Ishikawa (cell line): Measurements from ENCODE around the gene FXYD3.

Experiments
- CEBPB ChIP-seq: IDR thresholded peaks from 2 replicates; pipeline ENCODE4 v1.6.1; 2012
- CREB1 ChIP-seq: IDR thresholded peaks from 2 replicates; pipeline ENCODE4 v1.6.1; 2012; ENCODE audit warnings: low read depth
- EGR1 ChIP-seq: IDR thresholded peaks from 2 replicates; pipeline ENCODE4 v1.6.1; 2012
- EP300 ChIP-seq: IDR thresholded peaks from 2 replicates; pipeline ENCODE4 v1.6.1; 2012; ENCODE audit warnings: borderline replicate concordance
- FOXM1 ChIP-seq: IDR thresholded peaks from 2 replicates; pipeline ENCODE4 v1.6.1; 2012; ENCODE audit warnings: low read depth, borderline replicate concordance
- MAX ChIP-seq: IDR thresholded peaks from 2 replicates; pipeline ENCODE4 v1.6.1; 2012
- NFIC ChIP-seq: IDR thresholded peaks from 2 replicates; pipeline ENCODE4 v1.6.1; 2012
- RAD21 ChIP-seq: IDR thresholded peaks from 2 replicates; pipeline ENCODE4 v1.6.1; 2012; ENCODE audit warnings: low read depth
- TAF1 ChIP-seq: IDR thresholded peaks from 2 replicates; pipeline ENCODE4 v1.6.1; 2012; ENCODE audit warnings: low read depth, mild to moderate bottlenecking
- TCF12 ChIP-seq: IDR thresholded peaks from 2 replicates; pipeline ENCODE4 v1.6.1; 2012; ENCODE audit warnings: low read depth
- TEAD4 ChIP-seq: IDR thresholded peaks from 2 replicates; pipeline ENCODE4 v1.6.1; 2012
- USF1 ChIP-seq: IDR thresholded peaks from 2 replicates; pipeline ENCODE4 v1.6.1; 2012
- YY1 ChIP-seq: IDR thresholded peaks from 2 replicates; pipeline ENCODE4 v1.6.1; 2012; ENCODE audit warnings: low read depth
- ZBTB7A ChIP-seq: IDR thresholded peaks from 2 replicates; pipeline ENCODE4 v1.6.1; 2012; ENCODE audit warnings: low read depth
- TF ChIP-seq, protein P1 (sequence below): IDR thresholded peaks from 2 replicates; pipeline ENCODE4 v1.6.1; 2012; ENCODE audit warnings: low read depth, mild to moderate bottlenecking

The FXYD3 gene

DNA sequence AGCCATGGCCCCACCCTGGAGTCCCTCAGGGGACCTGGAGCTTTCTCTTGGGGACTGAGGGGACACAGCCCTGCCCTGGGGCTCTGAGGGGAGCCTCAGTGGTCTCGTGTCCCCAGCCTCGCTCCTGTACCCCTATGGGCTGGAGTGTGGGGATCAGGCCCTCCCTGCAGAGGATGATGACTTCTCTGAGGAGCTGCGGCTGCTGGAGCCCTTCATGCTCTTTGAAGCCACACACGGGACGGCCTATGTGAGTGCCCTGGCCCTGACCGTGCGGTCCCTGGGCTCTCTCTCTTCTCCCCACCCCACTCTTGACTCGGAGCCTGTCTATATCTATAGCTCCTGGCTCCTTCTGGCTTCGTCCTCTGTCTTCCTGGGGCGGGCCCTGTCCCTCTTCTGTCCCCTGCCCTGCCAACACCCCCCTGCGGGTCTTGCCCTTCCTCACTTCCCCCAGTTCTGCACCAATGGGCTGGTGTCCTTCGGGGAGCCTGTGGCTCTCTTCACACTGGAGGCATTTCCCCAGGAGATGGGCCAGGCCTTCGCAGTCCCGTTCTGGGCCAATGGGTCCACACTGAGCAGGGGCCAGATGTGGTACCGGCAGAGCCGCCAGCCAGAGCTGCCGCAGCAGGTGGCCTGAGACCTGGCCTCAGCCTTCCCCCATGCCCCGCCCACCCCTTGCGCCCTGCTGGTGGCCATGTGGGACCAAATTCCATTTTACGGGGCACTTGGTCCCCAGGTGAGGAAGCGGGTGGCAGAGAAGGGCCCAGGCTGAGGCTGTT lies 41.0 kb upstream of the FXYD3 start:
- TF ChIP-seq, protein P1, sequence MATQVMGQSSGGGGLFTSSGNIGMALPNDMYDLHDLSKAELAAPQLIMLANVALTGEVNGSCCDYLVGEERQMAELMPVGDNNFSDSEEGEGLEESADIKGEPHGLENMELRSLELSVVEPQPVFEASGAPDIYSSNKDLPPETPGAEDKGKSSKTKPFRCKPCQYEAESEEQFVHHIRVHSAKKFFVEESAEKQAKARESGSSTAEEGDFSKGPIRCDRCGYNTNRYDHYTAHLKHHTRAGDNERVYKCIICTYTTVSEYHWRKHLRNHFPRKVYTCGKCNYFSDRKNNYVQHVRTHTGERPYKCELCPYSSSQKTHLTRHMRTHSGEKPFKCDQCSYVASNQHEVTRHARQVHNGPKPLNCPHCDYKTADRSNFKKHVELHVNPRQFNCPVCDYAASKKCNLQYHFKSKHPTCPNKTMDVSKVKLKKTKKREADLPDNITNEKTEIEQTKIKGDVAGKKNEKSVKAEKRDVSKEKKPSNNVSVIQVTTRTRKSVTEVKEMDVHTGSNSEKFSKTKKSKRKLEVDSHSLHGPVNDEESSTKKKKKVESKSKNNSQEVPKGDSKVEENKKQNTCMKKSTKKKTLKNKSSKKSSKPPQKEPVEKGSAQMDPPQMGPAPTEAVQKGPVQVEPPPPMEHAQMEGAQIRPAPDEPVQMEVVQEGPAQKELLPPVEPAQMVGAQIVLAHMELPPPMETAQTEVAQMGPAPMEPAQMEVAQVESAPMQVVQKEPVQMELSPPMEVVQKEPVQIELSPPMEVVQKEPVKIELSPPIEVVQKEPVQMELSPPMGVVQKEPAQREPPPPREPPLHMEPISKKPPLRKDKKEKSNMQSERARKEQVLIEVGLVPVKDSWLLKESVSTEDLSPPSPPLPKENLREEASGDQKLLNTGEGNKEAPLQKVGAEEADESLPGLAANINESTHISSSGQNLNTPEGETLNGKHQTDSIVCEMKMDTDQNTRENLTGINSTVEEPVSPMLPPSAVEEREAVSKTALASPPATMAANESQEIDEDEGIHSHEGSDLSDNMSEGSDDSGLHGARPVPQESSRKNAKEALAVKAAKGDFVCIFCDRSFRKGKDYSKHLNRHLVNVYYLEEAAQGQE = no peak
- TF ChIP-seq NFIC = no peak
- no peak for TF ChIP-seq MAX
- TF ChIP-seq ZBTB7A = no peak
- no peak for TF ChIP-seq CREB1
- TF ChIP-seq FOXM1 = no peak
- TF ChIP-seq USF1 = no peak
- TF ChIP-seq YY1 = no peak
- TF ChIP-seq TCF12 = no peak
- no peak for TF ChIP-seq TEAD4
- TF ChIP-seq TAF1 = no peak
- no peak for TF ChIP-seq EGR1
- no peak for TF ChIP-seq RAD21
- no peak for TF ChIP-seq CEBPB
- no peak for TF ChIP-seq EP300

GRCh38 chr19:35075202-35076025 lies 40.2 kb upstream of the FXYD3 start:
- TF ChIP-seq FOXM1 = no peak
- no peak for TF ChIP-seq MAX
- no peak for TF ChIP-seq TEAD4
- no peak for TF ChIP-seq ZBTB7A
- no peak for TF ChIP-seq USF1
- TF ChIP-seq RAD21 = no peak
- TF ChIP-seq, protein P1 = no peak

DNA sequence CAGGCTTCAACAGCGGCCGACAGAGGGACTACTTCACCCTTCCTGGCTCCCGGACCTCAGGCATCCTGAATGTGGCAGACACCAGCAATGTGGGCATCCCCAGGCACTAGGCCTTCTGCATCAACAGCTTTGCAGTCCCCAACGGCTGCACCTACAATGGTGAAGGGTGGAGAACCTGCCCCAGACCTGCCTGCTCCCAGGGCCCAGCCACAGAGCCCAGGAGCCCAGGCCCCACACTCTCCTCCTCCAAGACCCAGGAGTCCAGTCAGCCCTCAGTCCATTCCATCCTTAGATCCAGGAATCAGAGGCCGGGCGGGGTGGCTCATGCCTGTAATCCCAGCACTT lies 39.6 kb upstream of the FXYD3 start:
- TF ChIP-seq CREB1 (no peak), EP300 (no peak), USF1 (no peak), TAF1 (no peak), RAD21 (no peak), EGR1 (no peak), CEBPB (no peak), MAX (no peak), NFIC (no peak), ZBTB7A (no peak), TCF12 (no peak), FOXM1 (no peak), TEAD4 (no peak), YY1 (no peak)
- TF ChIP-seq, protein P1 = no peak
